HFF-Myc (cell line): ENCODE results near the gene TIMM17A.

Experiments used
- DNase-seq: peaks from one replicate; pipeline ENCODE4 v3.0.0-alpha.2; 2011; ENCODE audit warnings: low read depth; ENCODE audit errors: extremely low read depth
- H3K4me3 ChIP-seq: replicated peaks from 2 replicates; pipeline ENCODE4 v1.5.1; 2011; ENCODE audit warnings: low read depth, mild to moderate bottlenecking, control low read depth, low read length
- TF ChIP-seq, protein P1 (sequence below): IDR thresholded peaks from 2 replicates; pipeline ENCODE4 v1.5.1; 2012; ENCODE audit warnings: mild to moderate bottlenecking, low read depth, low read length, control low read depth; ENCODE audit errors: missing control alignments

Gene TIMM17A

DNA sequence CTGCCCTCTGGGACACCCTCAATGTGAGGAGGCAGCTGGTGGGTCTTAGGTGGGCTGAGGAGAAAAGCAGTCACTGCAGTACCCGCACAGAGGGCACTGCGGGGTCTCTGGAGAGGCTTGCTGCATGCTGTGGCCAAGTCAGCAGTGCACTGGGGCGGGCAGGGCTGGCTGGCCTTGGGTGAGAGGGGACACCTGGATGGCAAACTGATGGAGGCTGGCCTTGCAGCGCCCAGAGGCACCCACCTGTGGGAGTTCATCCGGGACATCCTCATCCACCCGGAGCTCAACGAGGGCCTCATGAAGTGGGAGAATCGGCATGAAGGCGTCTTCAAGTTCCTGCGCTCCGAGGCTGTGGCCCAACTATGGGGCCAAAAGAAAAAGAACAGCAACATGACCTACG, 58.3 kb downstream of the TIMM17A start:
- TF ChIP-seq, protein P1, sequence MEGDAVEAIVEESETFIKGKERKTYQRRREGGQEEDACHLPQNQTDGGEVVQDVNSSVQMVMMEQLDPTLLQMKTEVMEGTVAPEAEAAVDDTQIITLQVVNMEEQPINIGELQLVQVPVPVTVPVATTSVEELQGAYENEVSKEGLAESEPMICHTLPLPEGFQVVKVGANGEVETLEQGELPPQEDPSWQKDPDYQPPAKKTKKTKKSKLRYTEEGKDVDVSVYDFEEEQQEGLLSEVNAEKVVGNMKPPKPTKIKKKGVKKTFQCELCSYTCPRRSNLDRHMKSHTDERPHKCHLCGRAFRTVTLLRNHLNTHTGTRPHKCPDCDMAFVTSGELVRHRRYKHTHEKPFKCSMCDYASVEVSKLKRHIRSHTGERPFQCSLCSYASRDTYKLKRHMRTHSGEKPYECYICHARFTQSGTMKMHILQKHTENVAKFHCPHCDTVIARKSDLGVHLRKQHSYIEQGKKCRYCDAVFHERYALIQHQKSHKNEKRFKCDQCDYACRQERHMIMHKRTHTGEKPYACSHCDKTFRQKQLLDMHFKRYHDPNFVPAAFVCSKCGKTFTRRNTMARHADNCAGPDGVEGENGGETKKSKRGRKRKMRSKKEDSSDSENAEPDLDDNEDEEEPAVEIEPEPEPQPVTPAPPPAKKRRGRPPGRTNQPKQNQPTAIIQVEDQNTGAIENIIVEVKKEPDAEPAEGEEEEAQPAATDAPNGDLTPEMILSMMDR, result no peak
- no peak overlapping the region for H3K4me3 ChIP-seq
- no peak for DNase-seq

DNA sequence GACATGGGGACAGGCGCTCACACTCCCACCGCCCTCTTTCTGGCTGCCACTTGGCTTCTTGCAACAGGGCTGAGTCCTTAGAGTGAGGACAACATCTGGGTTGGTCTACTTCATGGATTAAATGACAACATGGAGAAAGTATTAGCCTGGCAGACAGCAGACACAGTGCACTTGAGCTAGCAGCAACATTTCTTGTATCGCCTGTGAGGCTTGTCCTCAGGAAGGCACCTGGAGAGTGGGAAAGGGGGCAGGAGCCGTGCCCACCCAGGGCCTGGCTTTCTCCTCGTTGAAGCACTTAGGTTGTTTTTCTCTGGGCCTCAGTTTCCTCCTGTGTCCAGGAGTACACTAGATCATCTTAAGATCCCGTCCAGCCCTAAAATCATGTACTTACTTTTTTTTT, 58.8 kb downstream of the TIMM17A start:
- TF ChIP-seq, protein P1, result no peak
- H3K4me3 ChIP-seq, result no peak overlapping the region
- DNase-seq, result no peak

DNA sequence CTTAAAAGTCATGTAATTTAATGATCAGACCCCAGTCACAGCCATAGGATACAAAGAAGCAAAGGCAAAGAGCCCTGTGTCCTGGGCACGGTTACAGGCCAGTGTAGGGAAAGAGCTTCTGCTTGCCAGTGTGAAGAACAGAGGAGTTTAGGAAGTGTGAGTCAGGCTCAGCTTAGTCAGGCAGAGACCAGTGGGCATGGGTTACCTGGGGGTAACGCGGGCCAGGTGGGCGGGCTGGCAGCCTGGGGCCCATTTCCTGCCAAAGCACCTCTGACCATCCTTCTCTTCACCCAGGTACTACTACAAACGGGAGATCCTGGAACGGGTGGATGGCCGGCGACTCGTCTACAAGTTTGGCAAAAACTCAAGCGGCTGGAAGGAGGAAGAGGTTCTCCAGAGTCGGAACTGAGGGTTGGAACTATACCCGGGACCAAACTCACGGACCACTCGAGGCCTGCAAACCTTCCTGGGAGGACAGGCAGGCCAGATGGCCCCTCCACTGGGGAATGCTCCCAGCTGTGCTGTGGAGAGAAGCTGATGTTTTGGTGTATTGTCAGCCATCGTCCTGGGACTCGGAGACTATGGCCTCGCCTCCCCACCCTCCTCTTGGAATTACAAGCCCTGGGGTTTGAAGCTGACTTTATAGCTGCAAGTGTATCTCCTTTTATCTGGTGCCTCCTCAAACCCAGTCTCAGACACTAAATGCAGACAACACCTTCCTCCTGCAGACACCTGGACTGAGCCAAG, 59.8 kb downstream of the TIMM17A start:
- TF ChIP-seq, protein P1, result no peak
- H3K4me3 ChIP-seq, result no peak overlapping the region
- no peak for DNase-seq

DNA sequence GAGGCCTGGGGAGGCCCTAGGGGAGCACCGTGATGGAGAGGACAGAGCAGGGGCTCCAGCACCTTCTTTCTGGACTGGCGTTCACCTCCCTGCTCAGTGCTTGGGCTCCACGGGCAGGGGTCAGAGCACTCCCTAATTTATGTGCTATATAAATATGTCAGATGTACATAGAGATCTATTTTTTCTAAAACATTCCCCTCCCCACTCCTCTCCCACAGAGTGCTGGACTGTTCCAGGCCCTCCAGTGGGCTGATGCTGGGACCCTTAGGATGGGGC, 60.3 kb downstream of the TIMM17A start:
- TF ChIP-seq, protein P1, result no peak
- H3K4me3 ChIP-seq, result no peak overlapping the region
- DNase-seq, result no peak

DNA sequence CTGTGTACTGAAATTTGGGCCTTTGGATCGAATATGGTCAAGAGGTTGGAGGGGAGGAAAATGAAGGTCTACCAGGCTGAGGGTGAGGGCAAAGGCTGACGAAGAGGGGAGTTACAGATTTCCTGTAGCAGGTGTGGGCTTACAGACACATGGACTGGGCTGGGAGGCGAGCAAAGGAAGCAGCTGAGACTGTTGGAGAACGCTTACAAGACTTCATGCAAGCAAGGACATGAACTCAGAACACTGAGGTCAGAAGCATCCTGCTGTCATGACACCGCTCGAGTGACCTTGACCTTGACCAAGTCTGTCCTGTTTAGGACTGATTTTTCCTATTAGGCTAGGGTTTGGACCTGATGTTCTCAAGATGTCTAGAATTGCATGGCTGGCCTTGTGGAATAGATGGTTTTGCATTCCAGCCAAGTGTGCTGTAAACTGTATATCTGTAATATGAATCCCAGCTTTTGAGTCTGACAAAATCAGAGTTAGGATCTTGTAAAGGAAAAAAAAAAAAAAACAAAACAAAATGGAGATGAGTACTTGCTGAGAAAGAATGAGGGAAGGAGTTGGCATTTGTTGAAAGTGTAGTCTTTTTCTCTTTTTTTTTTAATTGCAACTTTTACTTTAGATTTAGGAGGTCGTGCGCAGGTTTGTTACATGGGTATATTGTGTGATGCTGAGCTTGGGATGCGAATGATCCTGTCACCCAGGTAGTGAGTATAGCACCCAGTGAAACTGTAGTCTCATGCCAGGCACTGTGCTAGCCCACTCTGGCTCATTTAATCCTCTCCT, 60.9 kb downstream of the TIMM17A start:
- H3K4me3 ChIP-seq, result no peak overlapping the region
- peak; percentile 68 for DNase-seq
- TF ChIP-seq, protein P1, result no peak

DNA sequence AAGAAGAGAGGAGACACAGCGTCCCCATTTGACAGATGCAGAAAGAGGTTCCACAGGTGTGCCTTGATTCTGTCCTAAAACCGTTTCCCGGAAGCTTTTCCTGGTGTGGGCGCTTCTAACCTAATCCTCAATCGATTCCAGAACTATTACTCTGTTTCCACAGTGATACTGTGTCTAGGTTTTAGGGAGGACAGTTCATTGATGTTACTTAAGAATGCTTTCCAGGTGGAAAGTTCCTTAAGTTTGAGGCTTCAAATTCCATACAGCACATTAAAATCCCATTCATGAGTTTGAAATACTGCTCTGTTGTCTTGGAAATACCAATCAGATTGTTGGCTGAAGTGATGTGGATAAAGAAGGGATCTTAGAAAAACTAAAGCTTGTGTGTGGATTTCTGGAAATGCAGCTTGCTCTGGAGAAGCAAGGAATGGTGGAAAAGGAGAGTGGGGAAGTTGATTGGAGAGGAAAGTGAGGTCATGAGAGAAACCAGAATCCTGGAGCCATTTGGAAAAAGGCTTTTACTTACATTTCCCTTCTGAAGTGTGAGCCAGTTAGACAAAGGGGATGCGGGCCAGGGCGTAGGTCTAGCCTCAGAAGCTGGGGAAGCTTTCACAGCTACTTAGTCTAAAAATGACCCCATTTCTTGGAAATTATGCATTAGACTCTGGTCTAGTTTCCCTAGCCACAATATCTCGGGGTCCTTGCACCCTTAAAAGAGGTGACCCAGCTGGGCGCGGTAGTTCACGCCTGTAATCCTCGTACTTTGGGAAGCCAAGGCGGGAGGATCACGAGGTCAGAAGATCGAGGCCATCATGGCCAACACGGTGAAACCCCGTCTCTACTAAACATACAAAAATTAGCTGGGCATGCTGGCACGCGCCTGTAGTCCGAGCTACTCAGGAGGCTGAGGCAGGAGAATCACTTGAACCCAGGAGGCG, 61.8 kb downstream of the TIMM17A start:
- DNase-seq, result no peak
- H3K4me3 ChIP-seq, result no peak overlapping the region
- TF ChIP-seq, protein P1, result no peak
